LNCaP clone FGC (cell line): ENCODE results near the gene NAP1L4.

ENCODE experiments used
- DNase-seq: peaks from one replicate; pipeline ENCODE4 v3.0.0-alpha.2; 2011; ENCODE audit warnings: low read depth
- H3K4me3 ChIP-seq: 2 replicates; pipeline ENCODE4 v1.5.1; 2011; ENCODE audit warnings: mild to moderate bottlenecking, low read depth, low read length, control low read depth
- CTCF ChIP-seq: IDR thresholded peaks from 2 replicates; pipeline ENCODE4 v1.5.1; 2012; ENCODE audit warnings: mild to moderate bottlenecking; ENCODE audit not compliant: control insufficient read depth, insufficient read depth; ENCODE audit errors: extremely low read depth

The NAP1L4 gene

GRCh38 chr11:2899080-2899783 is 92.9 kb downstream of the NAP1L4 start:
- no peak for TF ChIP-seq CTCF
- no peak for DNase-seq
- H3K4me3 ChIP-seq, result no peak overlapping the region

GRCh38 chr11:2898366-2899079 is 93.6 kb downstream of the NAP1L4 start:
- no peak for DNase-seq

GRCh38 chr11:2897048-2897447 is 95.1 kb downstream of the NAP1L4 start:
- DNase-seq, result no peak

More at GRCh38 chr11:2898366-2899079, 93.6 kb downstream of the NAP1L4 start:
- TF ChIP-seq CTCF, result no peak
- H3K4me3 ChIP-seq, result no peak overlapping the region

GRCh38 chr11:2896047-2896446 is 96.1 kb downstream of the NAP1L4 start:
- DNase-seq, result no peak
- no peak overlapping the region for H3K4me3 ChIP-seq
- TF ChIP-seq CTCF, result no peak

More at GRCh38 chr11:2897048-2897447, 95.1 kb downstream of the NAP1L4 start:
- H3K4me3 ChIP-seq, result no peak overlapping the region
- no peak for TF ChIP-seq CTCF
